Pancreas (tissue), 10 donors: ENCODE measurements around the gene ACOX2. TPM values are rescaled to one million over a fixed set of nuclear protein-coding genes. Genes with fewer than 3 reads are reported as not detected.

Experiments
- ATAC-seq, 4 donors: fragments of 200-7000 bp; cut with Tn5 transposase; one replicate each; pipeline versions ENCODE4 v1.8.0 to v1.9.1; 2020; ENCODE audit warnings: mild to moderate bottlenecking in 4 of 4, moderate library complexity in 4 of 4
- DNase-seq, 6 donors: peaks; one replicate each; pipeline ENCODE4 v3.0.0-alpha.2; 2020
- FAIRE-seq: peaks from 2 replicates; lab custom pipeline; 2012; peaks lifted over from hg19 to GRCh38; lab: Jason Lieb, UNC
- H3K27ac ChIP-seq, 4 donors: fragments of 200-600 bp; sonication (generic); 1 replicate in 3 of 4; 2 replicates in 1 of 4; pipeline versions ENCODE4 v1.5.0 to v1.8.0; 2020
- H3K27me3 ChIP-seq, 4 donors: fragments of 200-600 bp; one replicate each; pipeline ENCODE4 v1.8.0; 2021
- H3K36me3 ChIP-seq, 3 donors: fragments of 200-600 bp; sonication (generic) in 1 of 3; one replicate each; pipeline versions ENCODE4 v1.5.0 to v1.8.0; 2020 to 2021
- H3K4me1 ChIP-seq, 3 donors: fragments of 200-600 bp; one replicate each; pipeline ENCODE4 v1.8.0; 2021
- H3K4me3 ChIP-seq, 4 donors: fragments of 200-600 bp; sonication (generic) in 2 of 4; one replicate each; pipeline versions ENCODE4 v1.5.0 to v1.8.0; 2020 to 2021
- H3K9me3 ChIP-seq, 4 donors: fragments of 200-600 bp; one replicate each; pipeline ENCODE4 v1.8.0; 2021
- CTCF ChIP-seq, 4 donors: fragments of 200-600 bp; sonication (generic) in 3 of 4; IDR thresholded peaks; one replicate each; pipeline versions ENCODE4 v1.5.0 to v1.8.0; 2021; ENCODE audit warnings: antibody characterized with exemption in 4 of 4
- WGBS, 2 donors: extraction: QIAGEN DNeasy Blood & Tissue Kit; methylation state at CpG; one replicate each; pipeline ENCODE4 v1.1.7; 2013; 5-methylcytosine and 5-hydroxymethylcytosine counted together
- intact Hi-C, 3 donors: fragments of 100-400 bp; cut with DNase I; formaldehyde crosslinking; loops; one replicate each; pipeline versions ENCODE4 v1.11.1 to v1.14.2; 2022
- polyA plus RNA-seq, 2 donors: library from polyadenylated mRNA; stranded (reverse); fragments of 200-250 nt; gene quantifications; one replicate each; pipeline ENCODE4 v1.2.3, GENCODE V29; 2013
- total RNA-seq, 6 donors: library from RNA; stranded (reverse); fragmentation: NEBNext Ultra II Directional in 4 of 6; extraction: Animal tissue kit (Norgen Biotek cat#: 25700) in 4 of 6; gene quantifications; one replicate each; pipeline versions ENCODE4 v1.2.1 to v1.2.4, GENCODE V29; 2021 to 2023
- donor health status: healthy with polysubstance abuse.
- donor health status: DM: no; HTN: no; CAD: no; lungs with moderate emphysema.
- donor health status: DM: no; HTN: no; CAD: no.
- donor health status: control.
- donor health status: control.
- donor health status: Bipolar disorder and iron deficiency.
- donor health status: DM: yes; HTN: yes; CAD: no.
- donor health status: DM: no; HTN: no; CAD: no.
- donor health status: DM: no; HTN: no; CAD: no.
- donor health status: DM: yes; HTN: yes; CAD: no.

Gene ACOX2
- total and polyA plus RNA-seq, 8 donors = 1.3 to 13.3 (median 8.3) TPM

- H3K4me3 ChIP-seq = no peak overlapping the region
- H3K27ac ChIP-seq = no peak overlapping the region
- DNase-seq (no peak), ATAC-seq (no peak), FAIRE-seq (no peak)
- TF ChIP-seq CTCF (IDR thresholded peaks at IDR 0.05) = no peak
- intact Hi-C loops = no loop called here
- no peaks in the 10 kb centered on the region for H3K27me3 ChIP-seq
- H3K4me1 ChIP-seq = no peaks in the 10 kb centered on the region
- peaks cover 0 to 5% (median 0%) of the 10 kb centered on the region in 3 donors for H3K36me3 ChIP-seq
- H3K9me3 ChIP-seq = no peaks in the 10 kb centered on the region
- WGBS, 2 donors = 43 to 48% methylated on average over 2 of the region's 2 CpGs
Observed at GRCh38 chr3:58507356-58508078, 29.5 kb downstream of the ACOX2 start.

DNA sequence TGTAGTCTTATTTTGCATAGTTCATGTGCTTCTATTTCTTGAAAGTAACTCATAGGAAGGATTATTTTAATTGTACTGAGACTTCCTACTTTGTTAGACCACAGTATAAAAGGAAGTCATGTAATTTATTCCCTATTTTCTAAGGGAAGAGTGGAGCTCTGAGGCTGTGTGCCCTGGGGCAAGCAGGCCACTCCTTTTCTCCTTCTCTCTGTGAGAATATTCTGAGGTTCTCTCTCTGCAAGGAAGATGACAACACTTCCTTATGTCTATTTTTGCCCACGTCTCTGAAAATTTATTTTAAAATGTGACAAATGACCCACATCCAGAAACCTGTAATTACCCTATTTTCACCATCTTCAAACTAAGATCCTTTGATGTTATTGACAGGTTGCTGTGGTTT lies 34.1 kb downstream of the ACOX2 start:
- intact Hi-C loops = no loop called here
- no peak for ATAC-seq

DNA sequence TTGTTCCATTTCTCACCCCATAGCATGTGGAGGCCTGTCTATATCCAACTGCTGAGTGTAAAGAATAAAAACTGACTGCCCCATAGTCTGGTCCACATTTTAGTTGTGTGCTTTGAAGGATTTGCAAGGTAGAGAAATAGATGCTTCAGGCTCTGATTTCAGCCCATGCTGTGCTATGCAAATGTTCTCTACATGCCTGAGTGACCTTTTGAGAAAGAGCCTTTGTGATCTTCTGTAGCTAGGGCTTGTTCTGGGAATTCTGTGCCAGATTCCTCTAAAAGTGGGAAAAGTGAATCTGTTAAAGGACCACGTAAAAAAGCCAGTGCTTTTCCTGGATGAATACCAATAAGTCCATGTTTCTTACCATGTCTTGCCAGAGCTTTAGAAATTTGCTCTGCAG lies 39.9 kb downstream of the ACOX2 start:
- H3K4me1 ChIP-seq = peaks cover 5 to 16% (median 13%) of the 10 kb centered on the region in 3 donors
- no peaks in the 10 kb centered on the region for H3K36me3 ChIP-seq
- ATAC-seq = peak in 2 of 4 donors; percentile 6 to 24

More for the DNA sequence above, 34.1 kb downstream of the ACOX2 start:
- DNase-seq = no peak
- H3K27me3 ChIP-seq = no peaks in the 10 kb centered on the region
- peaks cover 0 to 5% (median 0%) of the 10 kb centered on the region in 3 donors for H3K36me3 ChIP-seq
- WGBS, 2 donors = 44 to 47% methylated on average over 1 of the region's 1 CpG
- FAIRE-seq = no peak
- no peak overlapping the region for H3K4me3 ChIP-seq
- TF ChIP-seq CTCF (IDR thresholded peaks at IDR 0.05) = no peak
- H3K9me3 ChIP-seq = no peaks in the 10 kb centered on the region
- H3K27ac ChIP-seq = no peak overlapping the region
- H3K4me1 ChIP-seq = no peaks in the 10 kb centered on the region

DNA sequence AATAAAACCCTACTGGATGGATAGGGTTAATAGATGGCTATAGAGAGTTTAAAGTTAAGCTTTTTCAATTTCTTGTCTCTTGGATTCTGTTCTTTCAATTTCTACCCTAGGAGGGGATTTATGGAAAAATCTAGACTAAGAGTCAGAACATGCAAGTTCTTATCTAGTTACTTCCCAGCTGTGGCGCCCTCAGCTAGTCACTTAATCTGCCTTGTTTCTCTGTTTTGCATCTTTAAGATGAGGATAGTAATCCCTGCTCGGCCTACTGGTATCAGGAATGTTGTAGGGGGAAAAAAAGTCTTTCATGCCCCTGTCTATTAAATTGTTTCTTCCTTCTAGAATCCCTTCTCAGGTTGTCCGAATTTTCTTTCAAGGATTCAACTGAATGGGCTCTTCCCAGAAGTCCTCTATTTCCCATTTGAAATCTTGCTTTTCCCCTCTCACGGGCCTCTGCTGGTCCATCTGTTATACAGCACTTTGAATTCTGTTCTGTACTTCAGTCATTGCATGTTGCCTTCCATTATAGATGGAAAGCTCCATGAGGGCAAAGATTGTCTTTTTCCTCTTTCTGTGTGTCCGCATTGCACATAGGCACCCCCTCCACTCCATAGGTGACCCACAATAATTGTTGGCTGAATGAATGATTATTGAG lies 40.7 kb downstream of the ACOX2 start:
- Histone ChIP-seq H3K36me3 (no peaks in the 10 kb centered on the region), H3K27ac (no peak overlapping the region), H3K27me3 (no peaks in the 10 kb centered on the region), H3K4me3 (no peak overlapping the region), H3K4me1 (peaks cover 5 to 16% (median 13%) of the 10 kb centered on the region in 3 donors), H3K9me3 (no peaks in the 10 kb centered on the region)
- TF ChIP-seq CTCF (IDR thresholded peaks at IDR 0.05) = no peak
- no peak for DNase-seq
- WGBS, 2 donors = 85 to 90% methylated on average over 5 of the region's 5 CpGs
- no peak for ATAC-seq
- intact Hi-C loops = loop anchor here in 1 of 3 donors (10.0 kb wide), 1 partner anchor 162 kb away; the partner anchor contains the start of gene PXK
- no peak for FAIRE-seq

More for the DNA sequence above, 39.9 kb downstream of the ACOX2 start:
- H3K27me3 ChIP-seq = no peaks in the 10 kb centered on the region
- intact Hi-C loops = loop anchor here in 1 of 3 donors (10.0 kb wide), 1 partner anchor 162 kb away; the partner anchor contains the start of gene PXK
- no peak for TF ChIP-seq CTCF (IDR thresholded peaks at IDR 0.05)
- FAIRE-seq (no peak), DNase-seq (no peak)
- no peaks in the 10 kb centered on the region for H3K9me3 ChIP-seq
- 7 to 8% methylated on average over 1 of the region's 1 CpG for WGBS, 2 donors
- H3K4me3 ChIP-seq = no peak overlapping the region
- no peak overlapping the region for H3K27ac ChIP-seq
